ENCODE measurements around the gene DSE.

DSE gene

DNA sequence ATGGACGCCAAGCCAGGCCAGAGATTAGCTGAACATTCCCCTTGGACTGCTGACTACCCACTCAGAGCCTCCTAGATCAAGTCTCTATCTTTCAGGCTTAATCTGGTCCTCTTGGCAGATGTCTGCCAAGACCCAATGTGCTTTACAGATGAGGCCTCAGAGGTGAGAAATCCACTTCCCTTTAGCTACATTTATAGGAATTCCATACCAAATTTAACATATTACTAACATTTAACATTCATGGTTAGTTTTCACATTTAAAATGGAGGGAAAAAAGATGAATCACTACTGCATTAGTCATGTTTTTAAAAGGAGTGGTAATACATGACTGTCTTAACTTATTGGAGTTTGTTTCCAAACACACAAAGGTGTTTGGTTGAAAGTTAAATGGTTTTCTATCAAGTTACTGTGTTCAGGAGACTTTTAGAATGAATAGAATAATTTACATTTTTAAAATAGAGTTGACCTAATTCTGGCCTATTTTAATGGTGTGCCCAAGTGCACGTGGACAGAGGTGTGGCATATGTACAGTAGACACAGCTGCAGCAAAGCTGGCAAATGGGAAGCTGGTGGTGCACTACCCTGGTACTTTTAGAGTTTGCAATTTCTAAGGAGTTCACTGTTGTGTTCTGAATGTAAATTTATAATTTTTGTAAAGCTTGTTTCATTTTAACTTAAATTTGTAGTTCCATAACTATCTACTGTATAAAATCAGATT lies 48.5 kb downstream of the DSE start:
- no peak for TF ChIP-seq FOXP2 (optimal IDR thresholded peaks at IDR 0.05; ENCODE audit: borderline replicate concordance, extremely low read depth, extremely low read length, insufficient read depth)

DNA sequence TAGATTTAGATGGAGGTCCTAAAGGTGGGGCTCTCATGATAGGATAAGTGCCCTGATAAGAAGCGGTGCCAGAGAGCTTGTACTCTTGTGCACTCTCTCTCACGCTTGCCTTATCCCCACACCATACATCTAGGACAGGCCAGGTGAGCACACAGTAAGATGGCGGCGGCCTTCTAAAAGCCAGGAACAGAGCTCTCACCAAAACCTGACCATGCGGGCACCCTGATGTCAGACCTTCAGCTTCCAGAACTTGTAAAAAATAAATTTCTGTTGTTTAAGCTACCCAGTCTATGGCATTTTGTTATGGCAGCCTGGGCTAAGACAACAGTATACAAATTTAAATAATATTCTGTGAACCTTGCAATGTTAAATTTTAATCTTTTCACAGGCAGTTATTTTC lies 49.6 kb downstream of the DSE start:
- TF ChIP-seq, protein P1, sequence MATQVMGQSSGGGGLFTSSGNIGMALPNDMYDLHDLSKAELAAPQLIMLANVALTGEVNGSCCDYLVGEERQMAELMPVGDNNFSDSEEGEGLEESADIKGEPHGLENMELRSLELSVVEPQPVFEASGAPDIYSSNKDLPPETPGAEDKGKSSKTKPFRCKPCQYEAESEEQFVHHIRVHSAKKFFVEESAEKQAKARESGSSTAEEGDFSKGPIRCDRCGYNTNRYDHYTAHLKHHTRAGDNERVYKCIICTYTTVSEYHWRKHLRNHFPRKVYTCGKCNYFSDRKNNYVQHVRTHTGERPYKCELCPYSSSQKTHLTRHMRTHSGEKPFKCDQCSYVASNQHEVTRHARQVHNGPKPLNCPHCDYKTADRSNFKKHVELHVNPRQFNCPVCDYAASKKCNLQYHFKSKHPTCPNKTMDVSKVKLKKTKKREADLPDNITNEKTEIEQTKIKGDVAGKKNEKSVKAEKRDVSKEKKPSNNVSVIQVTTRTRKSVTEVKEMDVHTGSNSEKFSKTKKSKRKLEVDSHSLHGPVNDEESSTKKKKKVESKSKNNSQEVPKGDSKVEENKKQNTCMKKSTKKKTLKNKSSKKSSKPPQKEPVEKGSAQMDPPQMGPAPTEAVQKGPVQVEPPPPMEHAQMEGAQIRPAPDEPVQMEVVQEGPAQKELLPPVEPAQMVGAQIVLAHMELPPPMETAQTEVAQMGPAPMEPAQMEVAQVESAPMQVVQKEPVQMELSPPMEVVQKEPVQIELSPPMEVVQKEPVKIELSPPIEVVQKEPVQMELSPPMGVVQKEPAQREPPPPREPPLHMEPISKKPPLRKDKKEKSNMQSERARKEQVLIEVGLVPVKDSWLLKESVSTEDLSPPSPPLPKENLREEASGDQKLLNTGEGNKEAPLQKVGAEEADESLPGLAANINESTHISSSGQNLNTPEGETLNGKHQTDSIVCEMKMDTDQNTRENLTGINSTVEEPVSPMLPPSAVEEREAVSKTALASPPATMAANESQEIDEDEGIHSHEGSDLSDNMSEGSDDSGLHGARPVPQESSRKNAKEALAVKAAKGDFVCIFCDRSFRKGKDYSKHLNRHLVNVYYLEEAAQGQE (IDR thresholded peaks at IDR 0.05; ENCODE audit: insufficient read depth in 1 of 2, low read depth in 2 of 2, low read length in 2 of 2) = no peak
- TF ChIP-seq POLR2AphosphoS5 (IDR thresholded peaks at IDR 0.05; ENCODE audit: low read depth, low read length) (no peak), SIN3A (IDR thresholded peaks at IDR 0.05; ENCODE audit: borderline replicate concordance, insufficient read depth, low read length) (no peak), TAF1 (IDR thresholded peaks at IDR 0.05; ENCODE audit: borderline replicate concordance, insufficient read depth, low read length) (no peak), FOXP2 (optimal IDR thresholded peaks at IDR 0.05; ENCODE audit: borderline replicate concordance, extremely low read depth, extremely low read length, insufficient read depth) (no peak)

DNA sequence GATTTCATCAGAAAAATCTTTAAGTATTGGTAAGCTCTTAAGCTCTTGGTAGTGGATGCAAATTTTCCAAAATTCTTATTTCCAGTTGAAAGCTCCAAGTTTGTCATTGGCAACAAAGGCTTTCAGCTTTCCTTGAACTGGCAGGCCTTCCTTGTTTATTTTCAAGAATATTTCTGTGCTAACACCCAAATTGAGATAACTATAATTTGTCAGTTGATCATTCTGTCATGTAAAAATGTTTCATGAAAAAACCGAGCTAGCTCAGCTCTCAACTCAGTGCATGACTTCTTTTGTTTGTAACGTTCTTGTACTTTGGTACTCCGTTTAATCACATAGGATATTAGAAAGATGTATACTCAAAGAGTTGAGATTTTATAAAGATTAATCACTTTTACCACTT lies 51.5 kb downstream of the DSE start:
- TF ChIP-seq FOXP2 (optimal IDR thresholded peaks at IDR 0.05; ENCODE audit: borderline replicate concordance, extremely low read depth, extremely low read length, insufficient read depth) = no peak
- TF ChIP-seq SIN3A (IDR thresholded peaks at IDR 0.05; ENCODE audit: borderline replicate concordance, insufficient read depth, low read length) = no peak
- TF ChIP-seq, protein P1 (IDR thresholded peaks at IDR 0.05; ENCODE audit: insufficient read depth in 1 of 2, low read depth in 2 of 2, low read length in 2 of 2) = no peak
- no peak for TF ChIP-seq TAF1 (IDR thresholded peaks at IDR 0.05; ENCODE audit: borderline replicate concordance, insufficient read depth, low read length)
- no peak for TF ChIP-seq POLR2AphosphoS5 (IDR thresholded peaks at IDR 0.05; ENCODE audit: low read depth, low read length)

DNA sequence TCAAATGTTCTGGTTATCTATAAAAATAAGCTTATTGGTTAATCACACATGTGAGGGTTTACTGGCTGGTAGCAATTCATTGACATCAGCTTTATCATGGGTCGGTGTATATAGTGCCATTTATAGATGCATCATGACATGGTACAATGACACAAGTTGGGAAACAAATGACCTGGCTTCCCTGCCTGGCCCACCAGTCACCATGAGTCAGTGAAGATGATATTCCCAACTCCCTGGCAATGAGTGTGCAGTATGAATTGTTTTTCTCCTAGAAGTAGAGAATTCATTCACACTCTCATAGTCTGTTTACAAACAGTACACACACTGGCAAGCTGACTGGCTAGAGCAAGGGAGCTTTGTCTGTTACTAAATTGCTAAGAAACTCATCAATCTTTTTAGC lies 53.3 kb downstream of the DSE start:
- TF ChIP-seq, protein P1 (IDR thresholded peaks at IDR 0.05; ENCODE audit: insufficient read depth in 1 of 2, low read depth in 2 of 2, low read length in 2 of 2) = no peak
- TF ChIP-seq TAF1 (IDR thresholded peaks at IDR 0.05; ENCODE audit: borderline replicate concordance, insufficient read depth, low read length) (no peak), POLR2AphosphoS5 (IDR thresholded peaks at IDR 0.05; ENCODE audit: low read depth, low read length) (no peak)

DNA sequence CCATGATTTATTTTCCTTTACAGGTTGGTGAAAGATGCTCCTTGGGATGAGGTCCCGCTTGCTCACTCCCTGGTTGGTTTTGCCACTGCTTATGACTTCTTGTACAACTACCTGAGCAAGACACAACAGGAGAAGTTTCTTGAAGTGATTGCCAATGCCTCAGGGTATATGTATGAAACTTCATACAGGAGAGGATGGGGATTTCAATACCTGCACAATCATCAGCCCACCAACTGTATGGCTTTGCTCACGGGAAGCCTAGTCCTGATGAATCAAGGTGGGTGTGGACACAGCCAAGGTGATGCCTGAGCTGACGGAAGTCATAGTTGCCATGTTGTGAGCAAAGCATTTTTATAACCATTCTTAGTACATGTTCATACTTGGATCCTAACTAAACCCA lies 55.8 kb downstream of the DSE start:
- no peak for TF ChIP-seq FOXP2 (optimal IDR thresholded peaks at IDR 0.05; ENCODE audit: borderline replicate concordance, extremely low read depth, extremely low read length, insufficient read depth)
- TF ChIP-seq, protein P1 (IDR thresholded peaks at IDR 0.05; ENCODE audit: insufficient read depth in 1 of 2, low read depth in 2 of 2, low read length in 2 of 2) = no peak
- TF ChIP-seq POLR2AphosphoS5 (IDR thresholded peaks at IDR 0.05; ENCODE audit: low read depth, low read length) = no peak
- TF ChIP-seq TAF1 (IDR thresholded peaks at IDR 0.05; ENCODE audit: borderline replicate concordance, insufficient read depth, low read length) = no peak
- no peak for TF ChIP-seq SIN3A (IDR thresholded peaks at IDR 0.05; ENCODE audit: borderline replicate concordance, insufficient read depth, low read length)
